Measurements from ENCODE around the gene ARID1B. TPM values are rescaled to one million over a fixed set of nuclear protein-coding genes. Genes with fewer than 3 reads are reported as not detected.

The ARID1B gene
- total and polyA plus RNA-seq, 2 of the 4 experiments (the other 2 are of a cell fraction): 14.5 to 20.1 TPM

GRCh38 chr6:156775717-156776116, 1.5 kb upstream of the ARID1B start:
- Histone ChIP-seq H3K9me3 (ENCODE audit: control insufficient read depth, insufficient read depth, low read length) (no peaks in the 10 kb centered on the region), H3K23ac (ENCODE audit: low read depth, low read length) (no peak overlapping the region), H3K56ac (ENCODE audit: extremely low read depth, insufficient read depth, low read length) (no peak overlapping the region), H4K20me1 (ENCODE audit: insufficient read depth, low read length) (peaks cover 11% of the 10 kb centered on the region), H3K4me2 (ENCODE audit: low read depth, low read length) (peak overlapping the region; percentile 30; the same call in 1 of the 2 replicates), H3K14ac (replicated peaks; ENCODE audit: low read depth, low read length) (no peak overlapping the region), H2AK5ac (ENCODE audit: low read depth, low read length) (no peak overlapping the region), H4K8ac (ENCODE audit: low read depth in 2 of 2, low read length in 2 of 2) (no peak overlapping the region), H2BK120ac (ENCODE audit: low read depth, low read length) (no peak overlapping the region), H3K4me3 (ENCODE audit: insufficient read depth, low read depth, low read length) (no peak overlapping the region), H2BK20ac (ENCODE audit: low read depth, low read length) (no peak overlapping the region), H3K27me3 (ENCODE audit: control insufficient read depth, insufficient read depth, low read length) (no peaks in the 10 kb centered on the region), H3K36me3 (ENCODE audit: control insufficient read depth, insufficient read depth, low read length) (no peaks in the 10 kb centered on the region), H3K4me1 (ENCODE audit: control insufficient read depth, insufficient read depth, low read length) (peaks cover 11% of the 10 kb centered on the region), H4K5ac (ENCODE audit: low read depth, low read length) (no peak overlapping the region), H2AFZ (replicated peaks; ENCODE audit: low read length, poor library complexity) (no peak overlapping the region), H2BK15ac (ENCODE audit: low read depth, low read length) (no peak overlapping the region), H3K27ac (ENCODE audit: insufficient read depth, low read length) (no peak overlapping the region), H3K4ac (ENCODE audit: low read depth, low read length) (no peak overlapping the region), H3K9ac (ENCODE audit: low read depth, low read length) (no peak overlapping the region), H3K18ac (ENCODE audit: low read depth, low read length) (no peak overlapping the region), H4K91ac (ENCODE audit: insufficient read depth, low read depth, low read length) (no peak overlapping the region), H3K9me1 (ENCODE audit: insufficient read depth, low read length) (no peaks in the 10 kb centered on the region), H3K79me1 (ENCODE audit: low read depth in 1 of 2, low read length in 2 of 2) (peaks cover 4 to 11% of the 10 kb centered on the region in 2 experiments; a peak in 2 of 4 replicates), H2BK5ac (ENCODE audit: low read depth, low read length, poor library complexity, severe bottlenecking) (no peak overlapping the region), H2AK9ac (replicated peaks; ENCODE audit: low read depth, low read length, poor library complexity) (no peak overlapping the region)
- ChIA-PET POLR2A (ENCODE audit: unreplicated experiment) (interaction anchor here (0.6 kb wide), 1 partner anchor 43 kb away, joined by 4 read pairs; no protein-coding TSS in a partner anchor), CTCF (interaction anchor here (0.6 kb wide), 1 partner anchor 408 kb away, joined by 3 read pairs; no protein-coding TSS in a partner anchor)
- ATAC-seq (ENCODE audit: low read depth) (no peak), DNase-seq (no peak)
- no TSS peak for BruUV-seq (replicated peaks)
- dilution Hi-C loops (cut with HindIII; ENCODE audit: low sequenced_read_pairs, unreplicated experiment): no loop called here
- intact Hi-C loops (cut with micrococcal nuclease): loop anchor here (5.0 kb wide), 4 partner anchors 53 to 1448 kb away; no protein-coding TSS in a partner anchor
- in situ Hi-C loops (cut with MboI; ENCODE audit: low sequenced_read_pairs): no loop called here
- WGBS, 2 experiments (ENCODE audit: extremely low coverage in 2 of 2, insufficient read length in 1 of 2): 39% methylated on average over 4 of the region's 5 CpGs; no CpG with 5 or more reads in 1 of the 2 experiments
- no peak for TF ChIP-seq RAD21 (IDR thresholded peaks at IDR 0.05; ENCODE audit: low read length)
- TF ChIP-seq NFE2L2 (IDR thresholded peaks at IDR 0.05; ENCODE audit: low read depth, low read length): no peak

Data from IMR-90 (cell line).